ENCODE results near the gene HUWE1. TPM values are rescaled to one million over a fixed set of nuclear protein-coding genes. Genes with fewer than 3 reads are reported as not detected.

HUWE1 gene
- polyA plus RNA-seq, 1 experiment = 57.5 TPM

GRCh38 chrX:53599781-53600396 is 86.6 kb downstream of the HUWE1 start:
- POLR2A ChIA-PET = no interaction called here
- peaks cover 8% of the 10 kb centered on the region for H3K36me3 ChIP-seq (ENCODE audit: control insufficient read depth, insufficient read depth, low read length)
- CTCF ChIA-PET = no interaction called here

GRCh38 chrX:53598169-53598568 is 88.3 kb downstream of the HUWE1 start:
- ChIA-PET POLR2A (no interaction called here), CTCF (no interaction called here)
- no peak overlapping the region for H3K4me3 ChIP-seq (ENCODE audit: low read depth, low read length)
- TF ChIP-seq CTCF (IDR thresholded peaks at IDR 0.05; ENCODE audit: insufficient read depth, low read depth, low read length) = no peak
- no peaks in the 10 kb centered on the region for H3K27me3 ChIP-seq (ENCODE audit: control insufficient read depth, insufficient read depth, low read length)
- H3K36me3 ChIP-seq (ENCODE audit: control insufficient read depth, insufficient read depth, low read length) = peaks cover 9% of the 10 kb centered on the region
- DNase-seq (ENCODE audit: low read depth) = no peak

More at GRCh38 chrX:53599781-53600396, 86.6 kb downstream of the HUWE1 start:
- no peak overlapping the region for H3K4me3 ChIP-seq (ENCODE audit: low read depth, low read length)
- no peaks in the 10 kb centered on the region for H3K27me3 ChIP-seq (ENCODE audit: control insufficient read depth, insufficient read depth, low read length)
- no peak for TF ChIP-seq CTCF (IDR thresholded peaks at IDR 0.05; ENCODE audit: insufficient read depth, low read depth, low read length)
- no peak for DNase-seq (ENCODE audit: low read depth)

- Histone ChIP-seq H3K4me3 (ENCODE audit: low read depth, low read length) (no peak overlapping the region), H3K27me3 (ENCODE audit: control insufficient read depth, insufficient read depth, low read length) (no peaks in the 10 kb centered on the region), H3K36me3 (ENCODE audit: control insufficient read depth, insufficient read depth, low read length) (peaks cover 11% of the 10 kb centered on the region)
- ChIA-PET POLR2A (no interaction called here), CTCF (no interaction called here)
- no peak for TF ChIP-seq CTCF (IDR thresholded peaks at IDR 0.05; ENCODE audit: insufficient read depth, low read depth, low read length)
- no peak for DNase-seq (ENCODE audit: low read depth)
These were observed 91.2 kb downstream of the HUWE1 start for GRCh38 chrX:53595266-53595810.

- no peaks in the 10 kb centered on the region for H3K27me3 ChIP-seq (ENCODE audit: control insufficient read depth, insufficient read depth, low read length)
- ChIA-PET POLR2A (no interaction called here), CTCF (no interaction called here)
- peak; percentile 1 for DNase-seq (ENCODE audit: low read depth)
- H3K4me3 ChIP-seq (ENCODE audit: low read depth, low read length) = no peak overlapping the region
- H3K36me3 ChIP-seq (ENCODE audit: control insufficient read depth, insufficient read depth, low read length) = peaks cover 13% of the 10 kb centered on the region
- TF ChIP-seq CTCF (IDR thresholded peaks at IDR 0.05; ENCODE audit: insufficient read depth, low read depth, low read length) = no peak
These were observed 92.2 kb downstream of the HUWE1 start for GRCh38 chrX:53594354-53594753.

GRCh38 chrX:53587795-53588420 is 98.6 kb downstream of the HUWE1 start:
- no peak for TF ChIP-seq CTCF (IDR thresholded peaks at IDR 0.05; ENCODE audit: insufficient read depth, low read depth, low read length)
- Histone ChIP-seq H3K36me3 (ENCODE audit: control insufficient read depth, insufficient read depth, low read length) (peaks cover 14% of the 10 kb centered on the region), H3K27me3 (ENCODE audit: control insufficient read depth, insufficient read depth, low read length) (no peaks in the 10 kb centered on the region), H3K4me3 (ENCODE audit: low read depth, low read length) (no peak overlapping the region)
- ChIA-PET CTCF (no interaction called here), POLR2A (no interaction called here)
- no peak for DNase-seq (ENCODE audit: low read depth)

Data from BJ (cell line).